ENCODE measurements around the gene TANC1.
"Not testable (repeated sequence)": the region's sequence is repeated elsewhere in the genome, so short reads cannot be mapped to it uniquely, and the experiment has no call there.

TANC1 gene

GRCh38 chr2:159140070-159140769 is 171.8 kb downstream of the TANC1 start:
- H3K27ac Mint-ChIP-seq: no peak overlapping the region
- no peaks in the 10 kb centered on the region for H3K36me3 Mint-ChIP-seq (ENCODE audit: low read depth)
- no peaks in the 10 kb centered on the region for H3K4me1 Mint-ChIP-seq (ENCODE audit: low read depth)
- no peaks in the 10 kb centered on the region for H3K9me3 Mint-ChIP-seq
- no peak overlapping the region for H3K4me3 Mint-ChIP-seq
- H3K27me3 Mint-ChIP-seq: no peaks in the 10 kb centered on the region

DNA sequence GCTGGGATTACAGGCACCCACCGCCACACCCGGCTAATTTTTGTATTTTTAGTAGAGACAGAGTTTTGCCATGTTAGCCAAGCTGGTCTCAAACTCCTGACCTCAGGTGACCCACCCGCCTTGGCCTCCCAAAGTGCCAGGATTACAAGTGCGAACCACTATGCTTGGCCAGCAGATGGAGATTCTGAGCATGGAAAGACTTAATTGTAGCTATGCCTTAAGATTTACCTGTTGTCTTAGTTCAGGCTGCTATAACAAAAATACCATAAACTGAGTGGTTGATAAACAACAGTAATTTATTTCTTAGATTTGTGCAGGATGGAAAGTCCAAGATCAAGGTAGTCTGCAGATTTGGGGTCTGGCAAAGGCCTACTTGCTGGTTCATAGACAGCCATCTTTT is 172.4 kb downstream of the TANC1 start:
- H3K4me1 Mint-ChIP-seq (ENCODE audit: low read depth); H3K27me3 Mint-ChIP-seq; H3K4me3 Mint-ChIP-seq; H3K9me3 Mint-ChIP-seq; H3K27ac Mint-ChIP-seq; H3K36me3 Mint-ChIP-seq (ENCODE audit: low read depth): not testable (repeated sequence)

- H3K27me3 Mint-ChIP-seq: peaks cover 4% of the 10 kb centered on the region
- peaks cover 8% of the 10 kb centered on the region for H3K4me1 Mint-ChIP-seq (ENCODE audit: low read depth)
- H3K27ac Mint-ChIP-seq: no peak overlapping the region
Observed at GRCh38 chr2:159144776-159145614, 176.6 kb downstream of the TANC1 start.

GRCh38 chr2:159145745-159146354 is 177.4 kb downstream of the TANC1 start:
- no peak overlapping the region for H3K4me3 Mint-ChIP-seq
- no peak overlapping the region for H3K27ac Mint-ChIP-seq
- H3K27me3 Mint-ChIP-seq: peaks cover 4% of the 10 kb centered on the region
- H3K36me3 Mint-ChIP-seq (ENCODE audit: low read depth): no peaks in the 10 kb centered on the region
- peaks cover 8% of the 10 kb centered on the region for H3K4me1 Mint-ChIP-seq (ENCODE audit: low read depth)
- H3K9me3 Mint-ChIP-seq: no peaks in the 10 kb centered on the region

More at GRCh38 chr2:159144776-159145614, 176.6 kb downstream of the TANC1 start:
- no peaks in the 10 kb centered on the region for H3K36me3 Mint-ChIP-seq (ENCODE audit: low read depth)
- H3K4me3 Mint-ChIP-seq: no peak overlapping the region
- no peaks in the 10 kb centered on the region for H3K9me3 Mint-ChIP-seq

GRCh38 chr2:159146996-159147666 is 178.7 kb downstream of the TANC1 start:
- peaks cover 8% of the 10 kb centered on the region for H3K4me1 Mint-ChIP-seq (ENCODE audit: low read depth)
- no peak overlapping the region for H3K4me3 Mint-ChIP-seq
- no peak overlapping the region for H3K27ac Mint-ChIP-seq
- no peaks in the 10 kb centered on the region for H3K36me3 Mint-ChIP-seq (ENCODE audit: low read depth)
- peaks cover 4% of the 10 kb centered on the region for H3K27me3 Mint-ChIP-seq
- no peaks in the 10 kb centered on the region for H3K9me3 Mint-ChIP-seq

- H3K36me3 Mint-ChIP-seq (ENCODE audit: low read depth): no peaks in the 10 kb centered on the region
- H3K27ac Mint-ChIP-seq: no peak overlapping the region
- peaks cover 8% of the 10 kb centered on the region for H3K4me1 Mint-ChIP-seq (ENCODE audit: low read depth)
- H3K4me3 Mint-ChIP-seq: no peak overlapping the region
- no peaks in the 10 kb centered on the region for H3K9me3 Mint-ChIP-seq
- peaks cover 4% of the 10 kb centered on the region for H3K27me3 Mint-ChIP-seq
Observed at GRCh38 chr2:159147690-159148089, 179.2 kb downstream of the TANC1 start.

DNA sequence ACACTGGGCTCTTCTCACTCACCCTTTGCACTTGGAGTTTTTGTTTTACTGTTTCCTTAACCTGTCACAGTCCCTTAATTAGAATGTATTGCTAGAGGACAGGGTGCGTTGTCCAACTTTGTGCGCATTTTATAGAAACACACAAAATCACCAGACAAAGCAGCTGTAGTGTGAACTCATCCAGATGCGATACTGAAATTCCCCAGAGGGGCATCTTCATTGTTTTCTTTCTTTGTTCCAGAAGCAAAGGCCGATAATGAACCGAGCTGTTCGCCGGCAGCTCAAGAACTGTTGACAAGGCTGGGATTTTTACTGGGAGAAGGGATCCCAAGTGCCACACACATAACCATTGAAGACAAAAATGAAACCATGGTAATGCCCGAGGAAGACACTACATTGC is 180.5 kb downstream of the TANC1 start:
- Mint-ChIP-seq H3K27ac (no peak overlapping the region), H3K9me3 (no peaks in the 10 kb centered on the region), H3K27me3 (peaks cover 4% of the 10 kb centered on the region), H3K4me3 (no peak overlapping the region), H3K36me3 (ENCODE audit: low read depth) (no peaks in the 10 kb centered on the region), H3K4me1 (ENCODE audit: low read depth) (peaks cover 19% of the 10 kb centered on the region)

DNA sequence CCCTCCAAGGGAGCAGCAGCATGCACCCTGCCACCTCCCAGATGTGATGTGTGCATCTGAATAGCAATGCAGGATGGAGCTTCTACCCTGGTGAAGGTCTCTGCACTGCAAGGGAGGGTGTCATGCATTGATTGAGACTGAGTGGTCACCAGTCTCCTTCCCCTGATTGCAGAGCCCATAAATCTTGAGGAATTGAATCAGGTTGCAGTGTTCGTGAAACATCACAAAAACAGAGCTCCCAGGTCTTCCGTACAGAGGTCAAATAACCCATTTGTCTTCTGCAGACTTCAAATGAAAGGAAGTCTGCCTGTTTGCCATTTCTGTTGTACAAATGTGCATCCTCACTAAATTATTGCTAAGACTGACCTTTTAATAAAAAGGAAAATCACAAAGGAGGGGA is 181.3 kb downstream of the TANC1 start:
- Mint-ChIP-seq H3K36me3 (ENCODE audit: low read depth) (no peaks in the 10 kb centered on the region), H3K9me3 (no peaks in the 10 kb centered on the region), H3K4me3 (no peak overlapping the region), H3K27me3 (peaks cover 4% of the 10 kb centered on the region), H3K27ac (no peak overlapping the region), H3K4me1 (ENCODE audit: low read depth) (peaks cover 20% of the 10 kb centered on the region)

DNA sequence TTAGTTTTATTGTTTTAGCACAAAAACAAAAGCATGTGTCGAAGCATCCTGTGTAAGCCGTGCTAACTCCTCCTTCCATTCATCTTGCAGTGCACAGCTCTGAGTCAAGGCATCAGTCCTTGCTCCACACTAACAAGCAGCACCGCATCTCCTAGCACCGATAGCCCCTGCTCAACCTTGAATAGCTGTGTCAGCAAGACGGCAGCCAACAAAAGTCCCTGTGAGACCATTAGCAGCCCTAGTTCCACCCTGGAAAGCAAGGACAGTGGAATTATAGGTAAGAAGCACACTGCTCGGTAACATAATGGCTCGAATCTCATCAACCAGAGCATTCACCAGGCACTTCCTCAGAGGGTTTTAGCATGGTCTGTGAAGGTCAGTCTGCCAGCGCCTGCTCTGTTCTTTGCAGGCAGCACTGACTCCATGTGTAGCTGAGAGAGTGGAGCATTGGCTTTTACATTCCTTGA is 181.9 kb downstream of the TANC1 start:
- H3K27me3 Mint-ChIP-seq: peaks cover 4% of the 10 kb centered on the region
- H3K36me3 Mint-ChIP-seq (ENCODE audit: low read depth): no peaks in the 10 kb centered on the region
- H3K27ac Mint-ChIP-seq: no peak overlapping the region
- H3K9me3 Mint-ChIP-seq: no peaks in the 10 kb centered on the region
- H3K4me1 Mint-ChIP-seq (ENCODE audit: low read depth): peaks cover 20% of the 10 kb centered on the region
- H3K4me3 Mint-ChIP-seq: no peak overlapping the region

- Mint-ChIP-seq H3K9me3 (no peaks in the 10 kb centered on the region), H3K27me3 (no peaks in the 10 kb centered on the region), H3K4me3 (no peak overlapping the region), H3K27ac (no peak overlapping the region), H3K4me1 (ENCODE audit: low read depth) (peaks cover 20% of the 10 kb centered on the region), H3K36me3 (ENCODE audit: low read depth) (no peaks in the 10 kb centered on the region)
Observed at GRCh38 chr2:159151198-159152127, 183.0 kb downstream of the TANC1 start.

GRCh38 chr2:159152128-159152778 is 183.8 kb downstream of the TANC1 start:
- H3K27me3 Mint-ChIP-seq: no peaks in the 10 kb centered on the region
- H3K4me1 Mint-ChIP-seq (ENCODE audit: low read depth): peaks cover 20% of the 10 kb centered on the region
- H3K4me3 Mint-ChIP-seq: no peak overlapping the region
- no peak overlapping the region for H3K27ac Mint-ChIP-seq
- H3K9me3 Mint-ChIP-seq: no peaks in the 10 kb centered on the region
- no peaks in the 10 kb centered on the region for H3K36me3 Mint-ChIP-seq (ENCODE audit: low read depth)

DNA sequence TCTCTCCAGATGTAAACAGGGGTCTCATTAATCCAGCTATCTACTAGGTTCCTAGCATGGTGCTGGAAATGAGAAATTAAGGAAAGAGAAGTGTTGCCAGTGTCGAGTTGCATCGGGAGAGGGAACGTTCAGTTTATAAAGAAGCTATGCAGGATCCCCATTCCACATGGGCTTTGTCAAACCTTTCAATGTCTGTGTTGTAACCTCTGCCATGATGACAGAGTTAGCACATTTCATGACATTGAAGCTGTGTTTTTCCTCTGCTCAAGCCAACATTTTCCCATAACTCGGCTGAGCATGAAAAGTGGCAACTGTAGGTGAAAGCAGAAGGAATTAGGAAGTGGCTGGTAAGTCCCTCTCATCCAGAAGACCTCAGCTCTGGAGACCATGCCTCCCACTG is 184.6 kb downstream of the TANC1 start:
- H3K27me3 Mint-ChIP-seq: no peaks in the 10 kb centered on the region
- no peak overlapping the region for H3K27ac Mint-ChIP-seq
- H3K4me1 Mint-ChIP-seq (ENCODE audit: low read depth): peaks cover 17% of the 10 kb centered on the region
- no peaks in the 10 kb centered on the region for H3K9me3 Mint-ChIP-seq
- no peaks in the 10 kb centered on the region for H3K36me3 Mint-ChIP-seq (ENCODE audit: low read depth)
- H3K4me3 Mint-ChIP-seq: no peak overlapping the region

GRCh38 chr2:159153463-159153862 is 185.0 kb downstream of the TANC1 start:
- Mint-ChIP-seq H3K4me3 (no peak overlapping the region), H3K27me3 (no peaks in the 10 kb centered on the region), H3K9me3 (no peaks in the 10 kb centered on the region), H3K36me3 (ENCODE audit: low read depth) (no peaks in the 10 kb centered on the region), H3K27ac (no peak overlapping the region), H3K4me1 (ENCODE audit: low read depth) (peaks cover 17% of the 10 kb centered on the region)
